Measurements from ENCODE around the gene DDIT4L.

DDIT4L gene

DNA sequence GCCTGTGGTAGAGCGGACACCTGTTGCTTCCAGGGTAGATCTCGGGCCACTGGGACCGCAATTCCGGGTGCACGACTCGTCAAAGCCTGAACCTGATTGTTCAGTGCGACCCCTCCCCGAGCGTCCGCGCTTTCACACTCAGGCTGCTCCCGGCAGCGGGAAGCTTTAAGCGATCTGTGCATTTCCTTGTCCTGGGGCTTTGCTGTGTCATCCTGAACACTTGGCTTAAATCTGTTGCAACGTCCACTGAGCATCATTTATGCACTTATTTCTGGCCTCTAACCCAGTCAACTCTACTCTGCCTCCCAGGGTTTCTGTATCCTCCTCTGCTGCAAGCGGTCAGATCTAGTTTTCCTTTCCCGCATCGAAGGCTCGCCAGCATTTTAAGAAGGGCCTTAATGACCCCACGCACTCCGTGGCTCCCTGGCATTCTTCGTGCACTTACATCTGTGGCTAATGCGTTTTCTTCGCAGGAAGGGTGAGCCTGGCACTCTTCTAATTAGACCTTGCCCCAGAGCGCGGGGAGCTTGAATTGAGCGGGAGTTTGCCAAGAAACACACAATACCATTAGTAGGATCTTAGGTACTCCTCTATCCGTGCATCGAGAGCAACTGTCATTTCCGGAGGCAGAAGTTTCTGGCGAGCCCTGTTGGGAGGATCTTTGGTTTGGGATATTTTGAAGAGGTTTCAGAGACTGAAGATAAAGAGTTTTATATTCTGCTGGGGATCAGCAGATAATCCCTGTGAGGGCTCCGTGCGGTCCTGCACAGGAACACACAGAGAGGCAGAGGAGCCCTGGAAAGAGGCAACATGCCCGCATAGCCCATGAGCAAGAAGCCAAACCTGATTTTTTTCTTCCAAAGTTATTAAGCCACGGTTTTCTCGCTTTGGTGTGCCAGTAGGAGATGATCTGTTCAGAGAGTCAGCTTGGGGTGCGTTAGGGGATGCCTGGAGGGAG is 654 bp upstream of the DDIT4L start:
- Histone ChIP-seq H3K4me1 (ENCODE audit: control insufficient read depth in 1 of 2, insufficient read depth in 2 of 2, low read length in 2 of 2) (peaks cover 0 to 8% of the 10 kb centered on the region in 2 donors), H3K9ac (ENCODE audit: low read depth in 1 of 2, low read length in 2 of 2) (no peak overlapping the region), H3K27ac (ENCODE audit: low read depth, low read length) (no peak overlapping the region), H3K9me3 (ENCODE audit: control insufficient read depth in 1 of 2, low read length in 2 of 2) (no peaks in the 10 kb centered on the region), H3K36me3 (ENCODE audit: control insufficient read depth in 1 of 2, insufficient read depth in 2 of 2, low read length in 2 of 2) (no peaks in the 10 kb centered on the region), H3K4me3 (ENCODE audit: low read depth in 1 of 2, low read length in 2 of 2) (peak overlapping the region; percentile 55 to 68), H3K27me3 (ENCODE audit: control insufficient read depth in 1 of 2, insufficient read depth in 2 of 2, low read length in 2 of 2) (peaks cover 18 to 26% of the 10 kb centered on the region in 2 donors)

DNA sequence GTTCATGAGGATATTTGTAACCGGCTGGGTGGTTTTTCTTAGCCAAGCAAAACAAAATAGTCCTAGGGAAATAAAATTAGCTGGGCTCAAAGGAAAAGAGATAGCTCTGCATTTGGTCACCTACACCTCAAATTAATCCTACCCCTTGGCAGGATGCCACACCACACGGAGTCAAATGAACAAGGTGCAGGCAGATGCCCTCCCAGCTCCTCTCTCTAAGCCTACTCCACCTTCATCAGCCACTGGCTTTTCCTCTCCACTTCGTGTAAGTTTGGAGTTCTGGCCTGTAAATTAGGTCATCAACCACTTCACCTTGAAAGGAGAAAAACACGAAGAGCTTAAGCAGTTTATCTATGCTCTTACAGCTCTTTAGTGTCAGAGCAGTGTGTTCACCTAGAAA is 1.4 kb downstream of the DDIT4L start:
- Histone ChIP-seq H3K4me3 (ENCODE audit: low read depth in 1 of 2, low read length in 2 of 2) (no peak overlapping the region), H3K27me3 (ENCODE audit: control insufficient read depth in 1 of 2, insufficient read depth in 2 of 2, low read length in 2 of 2) (peaks cover 18 to 26% of the 10 kb centered on the region in 2 donors), H3K9ac (ENCODE audit: low read depth in 1 of 2, low read length in 2 of 2) (no peak overlapping the region), H3K27ac (ENCODE audit: low read depth, low read length) (no peak overlapping the region), H3K9me3 (ENCODE audit: control insufficient read depth in 1 of 2, low read length in 2 of 2) (no peaks in the 10 kb centered on the region), H3K4me1 (ENCODE audit: control insufficient read depth in 1 of 2, insufficient read depth in 2 of 2, low read length in 2 of 2) (peaks cover 0 to 8% of the 10 kb centered on the region in 2 donors), H3K36me3 (ENCODE audit: control insufficient read depth in 1 of 2, insufficient read depth in 2 of 2, low read length in 2 of 2) (no peaks in the 10 kb centered on the region)

GRCh38 chr4:100187781-100188180 is 2.5 kb downstream of the DDIT4L start:
- H3K36me3 ChIP-seq (ENCODE audit: control insufficient read depth in 1 of 2, insufficient read depth in 2 of 2, low read length in 2 of 2) = no peaks in the 10 kb centered on the region
- no peak overlapping the region for H3K9ac ChIP-seq (ENCODE audit: low read depth in 1 of 2, low read length in 2 of 2)
- H3K4me3 ChIP-seq (ENCODE audit: low read depth in 1 of 2, low read length in 2 of 2) = no peak overlapping the region
- no peak overlapping the region for H3K27ac ChIP-seq (ENCODE audit: low read depth, low read length)
- H3K4me1 ChIP-seq (ENCODE audit: control insufficient read depth in 1 of 2, insufficient read depth in 2 of 2, low read length in 2 of 2) = peaks cover 0 to 8% of the 10 kb centered on the region in 2 donors
- peaks cover 18 to 26% of the 10 kb centered on the region in 2 donors for H3K27me3 ChIP-seq (ENCODE audit: control insufficient read depth in 1 of 2, insufficient read depth in 2 of 2, low read length in 2 of 2)
- H3K9me3 ChIP-seq (ENCODE audit: control insufficient read depth in 1 of 2, low read length in 2 of 2) = no peaks in the 10 kb centered on the region

DNA sequence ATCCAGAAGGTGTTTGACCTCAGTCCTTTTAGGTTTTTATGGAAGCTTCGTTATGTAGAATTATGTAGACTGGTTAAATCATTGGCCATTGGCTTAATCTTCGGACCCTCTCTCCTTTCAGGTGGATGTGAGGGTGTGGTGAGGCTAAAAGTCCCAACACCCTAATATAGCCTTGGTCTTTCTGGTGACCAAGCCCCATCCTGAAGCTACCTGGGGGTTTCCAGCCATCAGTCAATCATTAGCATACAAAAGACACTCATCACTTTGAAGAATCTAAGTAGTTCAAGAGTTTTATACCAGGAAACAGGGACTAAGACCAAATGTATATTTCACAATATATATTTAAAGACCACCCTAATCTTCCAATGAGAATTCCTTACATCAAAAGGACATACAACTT is 5.5 kb downstream of the DDIT4L start:
- H3K4me3 ChIP-seq (ENCODE audit: low read depth in 1 of 2, low read length in 2 of 2) = no peak overlapping the region
- peaks cover 0 to 5% of the 10 kb centered on the region in 2 donors for H3K4me1 ChIP-seq (ENCODE audit: control insufficient read depth in 1 of 2, insufficient read depth in 2 of 2, low read length in 2 of 2)
- no peak overlapping the region for H3K27ac ChIP-seq (ENCODE audit: low read depth, low read length)
- H3K36me3 ChIP-seq (ENCODE audit: control insufficient read depth in 1 of 2, insufficient read depth in 2 of 2, low read length in 2 of 2) = no peaks in the 10 kb centered on the region
- H3K9me3 ChIP-seq (ENCODE audit: control insufficient read depth in 1 of 2, low read length in 2 of 2) = no peaks in the 10 kb centered on the region
- H3K9ac ChIP-seq (ENCODE audit: low read depth in 1 of 2, low read length in 2 of 2) = no peak overlapping the region
- H3K27me3 ChIP-seq (ENCODE audit: control insufficient read depth in 1 of 2, insufficient read depth in 2 of 2, low read length in 2 of 2) = peaks cover 9 to 12% of the 10 kb centered on the region in 2 donors

GRCh38 chr4:100177855-100178254 is 12.4 kb downstream of the DDIT4L start:
- Histone ChIP-seq H3K27ac (ENCODE audit: low read depth, low read length) (no peak overlapping the region), H3K27me3 (ENCODE audit: control insufficient read depth in 1 of 2, insufficient read depth in 2 of 2, low read length in 2 of 2) (no peaks in the 10 kb centered on the region), H3K36me3 (ENCODE audit: control insufficient read depth in 1 of 2, insufficient read depth in 2 of 2, low read length in 2 of 2) (no peaks in the 10 kb centered on the region), H3K4me3 (ENCODE audit: low read depth in 1 of 2, low read length in 2 of 2) (no peak overlapping the region), H3K9ac (ENCODE audit: low read depth in 1 of 2, low read length in 2 of 2) (no peak overlapping the region), H3K4me1 (ENCODE audit: control insufficient read depth in 1 of 2, insufficient read depth in 2 of 2, low read length in 2 of 2) (no peaks in the 10 kb centered on the region), H3K9me3 (ENCODE audit: control insufficient read depth in 1 of 2, low read length in 2 of 2) (no peaks in the 10 kb centered on the region)

DNA sequence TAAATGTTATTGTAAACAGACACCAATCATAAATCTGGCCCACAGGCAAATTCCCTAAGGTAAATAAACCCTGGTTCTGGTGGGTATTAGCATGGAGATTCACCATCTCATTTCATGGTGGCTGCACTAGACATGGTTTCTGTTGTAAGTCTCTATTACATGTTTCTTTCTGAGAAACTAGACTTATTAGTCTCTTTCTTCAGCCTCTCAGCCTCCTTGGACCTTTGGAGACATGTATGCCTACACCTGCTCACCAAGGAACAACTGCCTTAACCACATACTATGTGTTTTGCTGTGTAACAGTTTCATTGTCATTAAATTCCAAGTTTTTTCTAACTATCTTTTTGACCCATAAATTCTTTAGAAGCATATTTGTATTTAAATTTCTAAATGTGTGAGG is 13.1 kb downstream of the DDIT4L start:
- Histone ChIP-seq H3K4me1 (ENCODE audit: control insufficient read depth in 1 of 2, insufficient read depth in 2 of 2, low read length in 2 of 2) (no peaks in the 10 kb centered on the region), H3K27me3 (ENCODE audit: control insufficient read depth in 1 of 2, insufficient read depth in 2 of 2, low read length in 2 of 2) (no peaks in the 10 kb centered on the region), H3K27ac (ENCODE audit: low read depth, low read length) (no peak overlapping the region), H3K9me3 (ENCODE audit: control insufficient read depth in 1 of 2, low read length in 2 of 2) (no peaks in the 10 kb centered on the region), H3K9ac (ENCODE audit: low read depth in 1 of 2, low read length in 2 of 2) (no peak overlapping the region), H3K4me3 (ENCODE audit: low read depth in 1 of 2, low read length in 2 of 2) (no peak overlapping the region), H3K36me3 (ENCODE audit: control insufficient read depth in 1 of 2, insufficient read depth in 2 of 2, low read length in 2 of 2) (no peaks in the 10 kb centered on the region)

GRCh38 chr4:100175858-100176257 is 14.4 kb downstream of the DDIT4L start:
- Histone ChIP-seq H3K9ac (ENCODE audit: low read depth in 1 of 2, low read length in 2 of 2) (no peak overlapping the region), H3K27me3 (ENCODE audit: control insufficient read depth in 1 of 2, insufficient read depth in 2 of 2, low read length in 2 of 2) (no peaks in the 10 kb centered on the region), H3K4me3 (ENCODE audit: low read depth in 1 of 2, low read length in 2 of 2) (no peak overlapping the region), H3K4me1 (ENCODE audit: control insufficient read depth in 1 of 2, insufficient read depth in 2 of 2, low read length in 2 of 2) (no peaks in the 10 kb centered on the region), H3K27ac (ENCODE audit: low read depth, low read length) (no peak overlapping the region), H3K9me3 (ENCODE audit: control insufficient read depth in 1 of 2, low read length in 2 of 2) (no peaks in the 10 kb centered on the region), H3K36me3 (ENCODE audit: control insufficient read depth in 1 of 2, insufficient read depth in 2 of 2, low read length in 2 of 2) (no peaks in the 10 kb centered on the region)

DNA sequence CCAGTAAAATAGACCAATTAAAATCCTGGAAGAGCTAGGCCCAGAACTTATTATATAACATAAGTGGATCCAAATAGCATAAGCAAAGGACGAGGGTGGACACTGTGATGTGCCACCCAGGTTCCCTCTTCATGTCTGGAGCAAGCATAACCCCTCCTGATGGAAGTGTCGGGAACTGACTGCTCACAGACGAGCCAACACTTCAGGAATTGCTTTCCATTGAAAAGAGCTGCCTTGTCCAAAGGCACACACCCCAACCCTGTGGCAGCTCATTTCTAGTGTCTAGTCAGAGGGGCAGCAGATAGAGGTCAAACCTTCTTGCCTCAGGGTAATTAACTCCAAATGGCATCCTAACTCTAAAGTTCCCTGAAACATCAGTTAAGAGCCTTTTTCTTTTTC is 15.3 kb downstream of the DDIT4L start:
- no peak overlapping the region for H3K27ac ChIP-seq (ENCODE audit: low read depth, low read length)
- H3K4me3 ChIP-seq (ENCODE audit: low read depth in 1 of 2, low read length in 2 of 2) = no peak overlapping the region
- no peaks in the 10 kb centered on the region for H3K9me3 ChIP-seq (ENCODE audit: control insufficient read depth in 1 of 2, low read length in 2 of 2)
- no peaks in the 10 kb centered on the region for H3K4me1 ChIP-seq (ENCODE audit: control insufficient read depth in 1 of 2, insufficient read depth in 2 of 2, low read length in 2 of 2)
- H3K27me3 ChIP-seq (ENCODE audit: control insufficient read depth in 1 of 2, insufficient read depth in 2 of 2, low read length in 2 of 2) = no peaks in the 10 kb centered on the region
- H3K9ac ChIP-seq (ENCODE audit: low read depth in 1 of 2, low read length in 2 of 2) = no peak overlapping the region
- no peaks in the 10 kb centered on the region for H3K36me3 ChIP-seq (ENCODE audit: control insufficient read depth in 1 of 2, insufficient read depth in 2 of 2, low read length in 2 of 2)

DNA sequence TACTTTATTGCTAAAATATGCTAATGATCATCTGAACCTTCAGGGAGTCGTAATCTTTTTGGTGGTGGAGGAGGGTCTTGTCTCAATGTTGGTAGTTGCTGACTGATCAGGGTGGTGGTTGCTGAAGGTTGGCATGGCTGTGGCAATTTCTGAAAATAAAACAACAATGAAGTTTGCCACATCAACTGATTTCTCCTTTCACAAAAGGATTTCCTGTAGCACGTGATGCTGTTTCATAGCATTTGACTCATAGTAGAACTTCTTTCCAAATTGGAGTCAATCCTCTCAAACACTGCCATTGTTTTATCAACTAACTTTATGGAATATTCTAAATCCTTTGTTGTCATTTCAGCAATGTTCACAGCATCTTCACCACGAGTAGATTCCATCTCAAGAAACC is 19.3 kb downstream of the DDIT4L start:
- no peaks in the 10 kb centered on the region for H3K4me1 ChIP-seq (ENCODE audit: control insufficient read depth in 1 of 2, insufficient read depth in 2 of 2, low read length in 2 of 2)
- no peaks in the 10 kb centered on the region for H3K9me3 ChIP-seq (ENCODE audit: control insufficient read depth in 1 of 2, low read length in 2 of 2)
- H3K9ac ChIP-seq (ENCODE audit: low read depth in 1 of 2, low read length in 2 of 2) = no peak overlapping the region
- no peak overlapping the region for H3K4me3 ChIP-seq (ENCODE audit: low read depth in 1 of 2, low read length in 2 of 2)
- H3K27ac ChIP-seq (ENCODE audit: low read depth, low read length) = no peak overlapping the region
- H3K36me3 ChIP-seq (ENCODE audit: control insufficient read depth in 1 of 2, insufficient read depth in 2 of 2, low read length in 2 of 2) = no peaks in the 10 kb centered on the region
- H3K27me3 ChIP-seq (ENCODE audit: control insufficient read depth in 1 of 2, insufficient read depth in 2 of 2, low read length in 2 of 2) = no peaks in the 10 kb centered on the region

DNA sequence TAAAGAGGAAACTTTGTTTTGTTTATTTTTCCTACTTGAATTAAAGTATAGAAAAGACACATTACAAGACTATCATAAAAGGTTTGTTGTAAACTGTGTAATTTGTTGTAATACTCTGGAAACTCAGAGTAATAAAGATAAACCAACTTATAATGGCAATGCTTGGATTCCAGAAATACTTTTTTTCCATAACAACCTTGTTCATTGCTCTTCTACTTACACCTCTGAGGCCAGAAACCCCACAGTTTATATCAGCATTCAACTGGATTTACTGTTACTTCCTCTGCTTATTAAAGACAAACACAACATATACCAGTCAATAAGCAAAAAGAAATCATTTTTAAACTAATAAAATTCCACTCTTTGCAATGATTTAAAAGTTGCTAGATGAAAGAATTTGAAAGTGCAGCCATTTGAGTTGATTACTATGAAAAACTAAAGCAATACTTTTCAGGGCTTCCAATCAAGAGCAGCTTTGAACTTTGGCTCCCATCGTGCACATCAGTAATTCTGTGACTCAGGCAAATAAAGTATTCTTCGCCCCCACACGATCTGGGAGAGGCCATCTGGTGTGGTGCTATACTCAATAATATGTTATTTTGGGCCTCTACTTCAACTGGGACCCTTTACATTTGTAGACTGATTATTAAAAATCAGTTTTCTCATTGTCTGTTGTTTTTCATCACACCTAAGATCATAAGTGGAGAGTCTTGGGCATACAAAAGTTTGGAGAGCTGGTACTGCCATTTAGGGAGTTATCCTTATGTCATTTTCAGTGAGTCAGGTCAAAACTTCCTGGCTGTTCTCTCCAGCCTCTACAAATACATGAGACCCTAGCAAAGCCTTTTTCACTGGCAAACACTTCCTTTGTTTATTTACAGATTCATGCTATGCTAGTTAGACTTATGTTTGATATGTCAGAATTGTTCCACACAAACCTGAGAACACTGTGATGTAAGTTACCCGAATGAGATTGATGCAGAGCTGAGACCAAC is 20.5 kb downstream of the DDIT4L start:
- Histone ChIP-seq H3K27ac (ENCODE audit: low read depth, low read length) (no peak overlapping the region), H3K4me3 (ENCODE audit: low read depth in 1 of 2, low read length in 2 of 2) (no peak overlapping the region), H3K9me3 (ENCODE audit: control insufficient read depth in 1 of 2, low read length in 2 of 2) (no peaks in the 10 kb centered on the region), H3K27me3 (ENCODE audit: control insufficient read depth in 1 of 2, insufficient read depth in 2 of 2, low read length in 2 of 2) (no peaks in the 10 kb centered on the region), H3K4me1 (ENCODE audit: control insufficient read depth in 1 of 2, insufficient read depth in 2 of 2, low read length in 2 of 2) (no peaks in the 10 kb centered on the region), H3K9ac (ENCODE audit: low read depth in 1 of 2, low read length in 2 of 2) (no peak overlapping the region), H3K36me3 (ENCODE audit: control insufficient read depth in 1 of 2, insufficient read depth in 2 of 2, low read length in 2 of 2) (no peaks in the 10 kb centered on the region)
